C4-2B (cell line): ENCODE data around the gene RPL29.

Experiments
- H3K27ac ChIP-seq: fragments of 450-650 bp; 2 replicates; pipeline ENCODE4 v1.5.1; 2017
- CTCF ChIP-seq: fragments of 450-650 bp; conservative IDR thresholded peaks from 2 replicates; pipeline ENCODE4 v1.5.1; 2017; ENCODE audit warnings: mild to moderate bottlenecking
- ZFX ChIP-seq: fragments of 450-650 bp; IDR thresholded peaks from 2 replicates; pipeline ENCODE4 v1.6.1; 2017

Gene RPL29

GRCh38 chr3:51960386-51960785, 35.3 kb downstream of the RPL29 start:
- no peak overlapping the region for H3K27ac ChIP-seq
- no peak for TF ChIP-seq ZFX
- no peak for TF ChIP-seq CTCF

- TF ChIP-seq CTCF = no peak
- no peak for TF ChIP-seq ZFX
- H3K27ac ChIP-seq = no peak overlapping the region
Observed at GRCh38 chr3:51959651-51960050, 36.0 kb downstream of the RPL29 start.

- H3K27ac ChIP-seq = no peak overlapping the region
- TF ChIP-seq ZFX (no peak), CTCF (no peak)
Observed at GRCh38 chr3:51958603-51959521, 36.8 kb downstream of the RPL29 start.

GRCh38 chr3:51957520-51958205, 38.0 kb downstream of the RPL29 start:
- H3K27ac ChIP-seq = no peak overlapping the region
- TF ChIP-seq CTCF (no peak), ZFX (no peak)

GRCh38 chr3:51955893-51956770, 39.6 kb downstream of the RPL29 start:
- no peak overlapping the region for H3K27ac ChIP-seq
- TF ChIP-seq ZFX = no peak
- TF ChIP-seq CTCF = no peak

- TF ChIP-seq ZFX (no peak), CTCF (no peak)
- no peak within 1 kb of the TSS for H3K27ac ChIP-seq
Observed at GRCh38 chr3:51955175-51955892, 40.4 kb downstream of the RPL29 start, which contains the start of gene GPR62. TSS of gene GPR62 (plus strand) at chr3:51955381. CDS start at chr3:51955653, 272 bp downstream.
